ENCODE measurements around the gene TMEM184B.

The TMEM184B gene

GRCh38 chr22:38271927-38272372 lies 860 bp downstream of the TMEM184B start:
- DNase-seq, result peak; percentile 66

DNA sequence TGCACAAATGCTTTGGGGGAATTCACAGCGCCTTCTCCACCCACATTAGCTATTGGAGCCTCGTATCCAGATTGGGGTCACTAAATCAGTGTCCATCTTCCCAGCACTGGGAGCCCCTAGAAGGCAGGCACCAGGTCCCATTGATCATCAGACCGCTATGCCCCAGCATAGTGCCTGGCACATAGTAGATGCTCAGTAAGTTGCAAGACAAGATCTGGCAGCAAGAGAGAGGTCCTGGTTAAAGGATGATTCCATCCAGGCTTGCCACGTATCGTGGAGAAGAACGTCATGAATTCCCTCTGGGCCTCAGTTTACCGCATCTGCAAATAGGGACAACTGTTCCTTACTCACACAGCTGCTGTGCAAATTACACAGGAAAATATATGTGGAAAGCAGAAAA lies 1.7 kb downstream of the TMEM184B start:
- no peak for DNase-seq

GRCh38 chr22:38270091-38270992 lies 2.5 kb downstream of the TMEM184B start:
- DNase-seq, result no peak

DNA sequence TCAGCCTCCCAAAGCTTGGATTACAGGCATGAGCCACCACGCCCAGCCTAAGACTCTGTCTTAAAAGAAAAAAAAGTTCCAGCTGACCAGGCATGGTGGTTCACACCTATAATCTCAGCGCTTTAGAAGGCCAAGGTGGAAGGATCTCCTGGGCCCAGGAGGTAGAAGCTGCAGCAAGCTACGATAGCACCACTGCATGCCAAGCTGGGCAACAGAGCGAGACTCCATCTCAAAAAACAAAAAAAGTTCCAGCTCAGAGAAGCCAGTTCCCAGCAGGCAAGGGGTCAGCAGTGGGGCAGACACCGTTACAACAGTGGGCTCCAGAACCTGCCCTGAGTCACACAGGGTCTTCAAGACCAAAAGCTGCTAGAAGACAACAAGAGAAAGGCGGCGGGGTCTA lies 3.3 kb downstream of the TMEM184B start:
- no peak for DNase-seq

GRCh38 chr22:38267086-38267485 lies 5.7 kb downstream of the TMEM184B start:
- DNase-seq, result no peak

GRCh38 chr22:38266120-38266519 lies 6.7 kb downstream of the TMEM184B start:
- DNase-seq, result no peak

DNA sequence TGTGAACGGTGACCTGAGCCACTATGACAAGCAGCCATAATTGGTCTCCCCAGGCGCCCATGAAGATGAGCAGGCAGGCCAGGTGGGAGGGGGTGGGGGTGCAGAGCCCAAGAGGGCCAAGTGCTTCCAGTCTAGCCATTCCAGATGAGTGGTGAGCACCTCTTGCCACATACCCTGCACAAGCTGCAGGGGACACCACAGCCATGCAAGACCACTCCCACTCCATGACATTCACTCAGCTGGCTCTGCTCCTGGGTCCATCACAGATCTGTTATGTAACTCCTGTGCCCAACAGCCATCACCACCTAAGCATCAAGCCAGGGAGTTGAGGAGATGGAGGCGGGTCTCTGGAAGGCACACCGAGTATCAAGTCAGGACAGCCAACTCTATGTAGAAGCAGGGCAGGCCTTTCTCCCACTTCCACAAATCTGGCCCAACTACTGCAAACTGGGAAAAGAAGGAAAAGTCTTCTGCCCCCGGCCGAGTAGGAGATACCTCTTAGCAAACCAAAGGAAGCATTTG lies 8.4 kb downstream of the TMEM184B start:
- DNase-seq, result no peak

GRCh38 chr22:38262051-38262795 lies 10.6 kb downstream of the TMEM184B start:
- no peak for DNase-seq

- DNase-seq, result no peak
Measured at GRCh38 chr22:38260761-38261681, 11.8 kb downstream of the TMEM184B start.

DNA sequence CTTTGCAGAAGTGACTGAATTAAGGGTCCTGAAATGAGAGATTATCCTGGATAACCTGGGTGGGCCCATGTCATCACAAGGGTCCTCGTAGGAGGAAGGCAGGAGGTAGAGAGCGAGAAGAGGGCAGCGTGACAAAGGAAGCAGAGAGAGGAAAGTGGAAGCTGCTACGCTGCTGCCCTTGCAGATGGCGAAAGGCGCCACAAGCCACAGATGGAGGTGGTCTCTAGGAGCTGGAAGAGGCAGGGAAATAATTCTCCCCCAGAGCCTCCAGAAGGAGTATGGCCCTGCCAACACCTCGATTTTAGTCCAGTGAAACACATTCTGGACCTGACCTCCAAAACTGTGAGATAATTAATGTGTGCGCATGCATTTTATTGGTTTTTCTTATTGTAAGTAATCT lies 13.4 kb downstream of the TMEM184B start:
- no peak for DNase-seq

DNA sequence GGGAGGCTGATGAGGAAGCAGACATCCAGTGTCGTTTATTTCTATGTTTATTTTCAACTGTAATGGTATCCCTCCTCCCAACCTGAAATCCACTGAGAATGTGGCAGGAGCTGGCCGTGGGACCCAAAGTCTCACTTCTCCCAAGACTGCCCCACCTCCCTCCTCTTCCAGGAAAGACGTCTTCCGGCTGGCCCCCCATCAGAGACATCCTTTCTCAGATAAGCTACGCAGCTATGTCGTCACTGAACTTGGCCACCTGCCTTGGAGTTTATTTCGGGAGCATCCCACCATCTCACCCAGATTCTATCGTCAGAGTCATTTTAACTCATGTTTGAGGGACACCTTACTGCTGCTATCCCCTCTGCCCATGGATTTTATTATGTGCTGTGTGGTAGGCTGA lies 13.9 kb downstream of the TMEM184B start:
- DNase-seq, result no peak

DNA sequence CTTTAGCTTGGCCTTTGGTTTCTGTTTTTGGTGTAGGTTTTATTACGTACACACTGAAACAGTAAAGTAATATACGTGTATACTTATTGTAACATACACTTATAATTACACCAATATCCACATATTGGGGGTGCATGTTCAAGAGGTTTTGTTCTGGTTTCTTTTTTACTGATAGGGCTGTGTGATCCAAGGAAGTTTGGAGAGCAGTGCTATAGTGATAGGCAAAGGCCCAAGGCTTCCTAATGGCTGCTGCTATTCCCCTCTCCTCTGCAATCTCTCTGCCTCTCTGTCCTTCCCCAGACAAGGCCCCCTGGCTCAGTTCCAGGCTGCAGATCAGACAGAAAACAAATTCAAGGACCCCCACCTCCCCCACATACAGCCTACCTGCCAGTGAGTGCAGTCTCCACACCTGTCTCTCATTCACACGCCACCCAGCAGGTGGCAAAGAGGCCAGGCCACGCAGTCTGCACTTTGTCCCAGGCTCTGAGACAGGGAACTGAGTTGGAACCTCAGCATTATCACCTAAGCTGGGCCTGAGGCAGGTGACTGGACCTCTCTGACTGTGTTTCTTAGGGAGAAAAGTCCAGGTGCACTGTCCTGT lies 15.1 kb downstream of the TMEM184B start:
- DNase-seq, result peak; percentile 79

DNA sequence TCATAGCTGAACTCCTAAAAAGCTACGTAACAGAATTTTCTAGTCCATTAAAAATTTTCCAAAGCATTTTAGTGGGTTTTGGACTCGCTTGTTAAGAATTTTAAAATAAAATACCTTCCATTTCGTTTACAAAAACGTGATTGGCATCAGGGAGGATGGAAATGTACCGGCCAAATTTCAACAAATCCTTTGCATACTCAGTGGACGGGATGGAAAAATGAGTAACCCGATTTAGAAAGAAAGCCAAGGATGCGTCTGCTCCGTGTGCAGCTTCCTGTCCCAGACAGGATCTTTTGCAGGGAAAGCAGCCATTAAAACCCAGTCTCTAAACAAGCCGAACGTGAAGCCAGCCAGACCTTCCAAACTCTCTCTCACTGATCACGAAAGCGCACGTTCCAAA lies 15.6 kb downstream of the TMEM184B start:
- DNase-seq, result no peak

- no peak for DNase-seq
Measured at GRCh38 chr22:38255697-38256096, 17.1 kb downstream of the TMEM184B start.

GRCh38 chr22:38251341-38251692 lies 21.5 kb downstream of the TMEM184B start:
- no peak for DNase-seq

DNA sequence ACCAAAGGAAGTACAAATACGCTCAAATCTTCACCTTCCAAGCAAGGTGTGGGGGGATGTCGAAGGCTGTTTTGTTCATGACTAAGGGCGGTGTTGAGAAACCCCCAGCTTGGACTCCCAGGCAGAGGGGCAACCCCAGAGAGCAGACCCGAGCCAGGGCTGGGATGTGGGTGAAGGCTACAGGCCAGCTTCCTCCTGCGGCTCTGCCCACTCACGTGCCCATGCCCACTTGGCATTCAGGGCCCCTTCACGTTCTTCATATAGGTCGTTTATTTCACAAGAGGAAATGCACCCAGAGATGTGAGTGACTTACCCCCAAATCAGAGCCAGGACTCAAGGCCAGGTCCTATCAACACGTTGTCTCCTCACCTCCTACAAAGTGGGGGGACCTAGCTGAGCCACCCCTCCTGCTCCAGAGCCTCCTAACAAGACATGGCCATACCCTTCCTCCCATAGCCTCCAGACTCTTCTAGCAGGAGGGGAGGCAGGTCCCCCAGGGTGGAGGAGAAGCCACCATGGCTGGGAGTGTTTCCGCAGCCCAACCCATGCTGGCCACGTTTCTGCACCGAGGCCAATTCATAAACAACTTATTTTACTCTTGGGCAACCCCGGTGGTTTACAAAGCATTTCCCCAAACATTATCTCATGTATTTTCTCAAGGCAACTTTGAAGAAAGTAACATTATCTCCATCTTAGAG lies 22.0 kb downstream of the TMEM184B start:
- DNase-seq, result no peak

- DNase-seq, result no peak
Measured at GRCh38 chr22:38249803-38250642, 22.8 kb downstream of the TMEM184B start.

DNA sequence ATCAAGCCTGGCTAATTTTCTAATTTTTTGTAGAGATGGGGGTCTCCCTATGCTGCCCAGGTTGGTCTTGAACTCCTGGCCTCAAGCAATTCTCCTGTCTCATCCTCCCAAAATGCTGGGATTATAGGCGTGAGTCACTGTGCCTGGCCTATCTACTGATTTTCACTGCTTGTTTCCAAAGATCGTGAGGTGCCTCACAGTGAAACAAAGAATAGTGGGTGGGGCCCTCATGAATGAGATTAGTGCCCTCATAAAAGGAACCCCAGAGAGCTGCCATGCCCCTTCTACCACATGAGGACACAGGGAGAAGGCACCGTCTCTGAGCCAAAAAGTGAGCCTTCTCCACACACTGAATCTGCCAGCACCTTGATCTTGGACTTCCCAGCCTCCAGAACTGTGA lies 23.5 kb downstream of the TMEM184B start:
- DNase-seq, result no peak

- DNase-seq, result no peak
Measured at GRCh38 chr22:38248280-38248679, 24.5 kb downstream of the TMEM184B start.

- no peak for DNase-seq
Measured at GRCh38 chr22:38247713-38248112, 25.1 kb downstream of the TMEM184B start.

GRCh38 chr22:38246692-38247091 lies 26.1 kb downstream of the TMEM184B start:
- no peak for DNase-seq
